ENCODE data around the gene RBMS1.

- TF ChIP-seq CTCF (IDR thresholded peaks at IDR 0.05), result no peak
- TF ChIP-seq EP300 (IDR thresholded peaks at IDR 0.05), result no peak
- no peak for TF ChIP-seq POLR2AphosphoS5 (IDR thresholded peaks at IDR 0.05)
- no peak for TF ChIP-seq POLR2A (IDR thresholded peaks at IDR 0.05)
Observed at GRCh38 chr2:160362541-160362940, 131.1 kb downstream of the RBMS1 start.

Data from gastroesophageal sphincter (tissue), 3 donors.